MCF 10A (cell line): Measurements from ENCODE around the gene CCDC88C. TPM values are rescaled to one million over a fixed set of nuclear protein-coding genes. Genes with fewer than 3 reads are reported as not detected.
A peak's percentile ranks its signal among the peaks of the same experiment; 100 is the strongest.

Experiments
- BruUV-seq: library from RNA; stranded (reverse); fragments of 400-500 nt; replicated peaks from 2 replicates; lab custom pipeline; 2021; lab: Mats Ljungman, UMichigan
- CTCF ChIA-PET: fragments of 300-600 bp; sonication (Branson Sonifier 250); formaldehyde crosslinking; extraction: SDS; loops from one replicate; lab custom pipeline; 2021; ENCODE audit warnings: antibody characterized with exemption, inconsistent platforms; lab: Yijun Ruan, JAX
- POLR2A ChIA-PET: fragments of 300-600, 350-650 bp; sonication (Branson Sonifier 250); formaldehyde crosslinking; extraction: SDS; loops from one replicate; lab custom pipeline; 2020; ENCODE audit warnings: antibody characterized with exemption, inconsistent platforms; lab: Yijun Ruan, JAX
- DNase-seq: peaks from one replicate; pipeline ENCODE4 v3.0.0-alpha.2; 2018; ENCODE audit not compliant: unreplicated experiment
- H3K27ac Mint-ChIP-seq: one replicate; pipeline ENCODE4 v1.8.0; 2022; ENCODE audit warnings: mild to moderate bottlenecking, low read depth, mixed read lengths; ENCODE audit not compliant: unreplicated experiment
- H3K27me3 Mint-ChIP-seq: one replicate; pipeline ENCODE4 v1.8.0; 2022; ENCODE audit warnings: mixed read lengths; ENCODE audit not compliant: insufficient read depth, unreplicated experiment
- H3K36me3 Mint-ChIP-seq: one replicate; pipeline ENCODE4 v1.8.0; 2022; ENCODE audit warnings: mild to moderate bottlenecking, moderate library complexity, mixed read lengths; ENCODE audit not compliant: insufficient read depth, unreplicated experiment
- H3K4me1 Mint-ChIP-seq: one replicate; pipeline ENCODE4 v1.8.0; 2022; ENCODE audit warnings: mixed read lengths; ENCODE audit not compliant: insufficient read depth, unreplicated experiment
- H3K4me3 Mint-ChIP-seq: one replicate; pipeline ENCODE4 v1.8.0; 2022; ENCODE audit warnings: mild to moderate bottlenecking, moderate library complexity, mixed read lengths; ENCODE audit not compliant: unreplicated experiment
- H3K9me3 Mint-ChIP-seq: one replicate; pipeline ENCODE4 v1.8.0; 2022; ENCODE audit warnings: mixed read lengths; ENCODE audit not compliant: unreplicated experiment
- intact Hi-C: fragments of 100-400 bp; cut with micrococcal nuclease; formaldehyde crosslinking; loops from 2 replicates; pipeline ENCODE4 v1.14.1; 2022
- total RNA-seq: library from RNA; stranded (reverse); gene quantifications from 2 replicates; pipeline ENCODE4 v1.2.3, GENCODE V29; 2022
- TF ChIP-seq, protein P1 (sequence below): fragments of 200-600 bp; IDR thresholded peaks from one replicate; pipeline ENCODE4 v1.8.0; 2022; ENCODE audit warnings: antibody characterized with exemption, mild to moderate bottlenecking; ENCODE audit not compliant: unreplicated experiment

The CCDC88C gene
- total RNA-seq, 1 experiment from 2014 or later, result 19.7 TPM

DNA sequence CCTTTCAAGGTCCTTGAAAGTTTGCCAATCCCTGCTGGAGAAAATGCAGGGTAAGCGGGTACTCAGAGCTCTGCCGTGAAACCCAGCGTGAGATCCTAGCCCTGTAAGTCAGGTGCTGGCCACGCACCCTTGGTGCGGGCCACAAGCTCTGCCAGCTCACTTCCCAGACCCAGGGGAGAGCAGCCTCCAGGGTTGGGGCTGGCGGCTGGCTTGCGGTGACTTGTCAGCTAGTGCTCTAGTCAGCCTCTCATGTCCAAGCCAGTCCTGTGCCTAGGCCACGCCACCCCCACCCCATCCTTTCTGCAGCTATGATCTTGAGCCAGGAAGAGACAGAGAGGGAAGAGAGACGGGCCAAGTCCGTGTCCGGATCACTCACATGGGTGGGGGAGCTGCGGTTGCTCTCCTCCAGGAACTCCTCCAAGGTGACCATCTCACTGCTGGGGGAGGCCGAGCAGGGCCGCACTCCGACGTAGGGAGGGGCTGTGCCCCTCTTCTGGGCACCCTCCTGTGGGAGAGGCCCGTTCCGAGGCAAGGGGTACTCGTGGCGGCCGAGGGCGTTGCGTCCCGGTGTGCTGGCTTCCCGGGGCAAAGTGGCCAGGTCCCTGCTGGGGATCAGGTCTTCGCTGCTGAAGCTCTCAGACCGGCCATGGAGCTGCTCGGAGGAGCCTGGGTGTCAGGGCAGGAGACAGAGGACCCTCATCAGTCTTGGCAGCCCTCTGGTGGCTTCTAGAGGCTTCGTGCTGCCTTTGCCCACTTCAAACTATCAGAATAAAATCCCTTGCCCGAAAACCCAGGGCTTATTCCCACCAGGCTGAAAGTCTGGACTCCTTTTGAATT is 139.9 kb downstream of the CCDC88C start:
- no peak overlapping the region for H3K4me3 Mint-ChIP-seq
- intact Hi-C loops, result no loop called here
- H3K36me3 Mint-ChIP-seq, result peaks cover 36% of the 10 kb centered on the region
- peak overlapping the region; percentile 23 for H3K27ac Mint-ChIP-seq
- peaks cover 14% of the 10 kb centered on the region for H3K4me1 Mint-ChIP-seq
- TF ChIP-seq, protein P1, sequence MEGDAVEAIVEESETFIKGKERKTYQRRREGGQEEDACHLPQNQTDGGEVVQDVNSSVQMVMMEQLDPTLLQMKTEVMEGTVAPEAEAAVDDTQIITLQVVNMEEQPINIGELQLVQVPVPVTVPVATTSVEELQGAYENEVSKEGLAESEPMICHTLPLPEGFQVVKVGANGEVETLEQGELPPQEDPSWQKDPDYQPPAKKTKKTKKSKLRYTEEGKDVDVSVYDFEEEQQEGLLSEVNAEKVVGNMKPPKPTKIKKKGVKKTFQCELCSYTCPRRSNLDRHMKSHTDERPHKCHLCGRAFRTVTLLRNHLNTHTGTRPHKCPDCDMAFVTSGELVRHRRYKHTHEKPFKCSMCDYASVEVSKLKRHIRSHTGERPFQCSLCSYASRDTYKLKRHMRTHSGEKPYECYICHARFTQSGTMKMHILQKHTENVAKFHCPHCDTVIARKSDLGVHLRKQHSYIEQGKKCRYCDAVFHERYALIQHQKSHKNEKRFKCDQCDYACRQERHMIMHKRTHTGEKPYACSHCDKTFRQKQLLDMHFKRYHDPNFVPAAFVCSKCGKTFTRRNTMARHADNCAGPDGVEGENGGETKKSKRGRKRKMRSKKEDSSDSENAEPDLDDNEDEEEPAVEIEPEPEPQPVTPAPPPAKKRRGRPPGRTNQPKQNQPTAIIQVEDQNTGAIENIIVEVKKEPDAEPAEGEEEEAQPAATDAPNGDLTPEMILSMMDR, result no peak
- peak; percentile 33 for DNase-seq
- BruUV-seq, result no TSS peak
- CTCF ChIA-PET, result interaction anchor here (0.7 to 4.3 kb wide), 7 partner anchors 9 to 429 kb away, joined by 3 to 33 read pairs (median 5); partner anchors contain the start of gene CCDC88C
- H3K9me3 Mint-ChIP-seq, result peaks cover 7% of the 10 kb centered on the region
- POLR2A ChIA-PET, result no interaction called here
- H3K27me3 Mint-ChIP-seq, result no peaks in the 10 kb centered on the region

DNA sequence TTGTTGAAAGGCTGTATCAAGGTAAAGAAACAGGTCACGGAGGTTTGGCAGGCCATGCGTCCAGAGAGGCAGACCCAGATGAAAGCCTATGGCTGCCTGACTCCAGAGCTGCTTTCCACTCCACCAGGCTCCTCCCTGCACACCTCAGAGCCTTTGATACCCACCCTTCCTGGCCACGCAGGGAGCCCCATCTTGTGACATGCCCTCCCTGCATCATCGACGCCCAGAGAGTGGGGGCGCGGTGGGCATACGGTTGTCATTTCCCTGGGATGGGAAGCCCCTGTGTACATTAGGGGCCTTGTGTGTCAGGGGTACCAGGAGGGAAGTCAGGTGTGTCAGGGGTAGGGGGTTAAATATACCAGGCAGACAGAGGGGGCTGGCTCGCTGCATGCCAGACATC is 142.8 kb downstream of the CCDC88C start:
- ChIA-PET POLR2A (no interaction called here), CTCF (interaction anchor here (1.0 to 4.3 kb wide), 3 partner anchors 8 to 372 kb away, joined by 4 to 33 read pairs (median 4); no protein-coding TSS in a partner anchor)
- intact Hi-C loops, result no loop called here
- TF ChIP-seq, protein P1, result no peak
- no peaks in the 10 kb centered on the region for H3K27me3 Mint-ChIP-seq
- H3K4me1 Mint-ChIP-seq, result no peaks in the 10 kb centered on the region
- no peak for DNase-seq
- no peak overlapping the region for H3K4me3 Mint-ChIP-seq
- H3K9me3 Mint-ChIP-seq, result no peaks in the 10 kb centered on the region
- H3K27ac Mint-ChIP-seq, result no peak overlapping the region
- no TSS peak for BruUV-seq
- H3K36me3 Mint-ChIP-seq, result peaks cover 31% of the 10 kb centered on the region

DNA sequence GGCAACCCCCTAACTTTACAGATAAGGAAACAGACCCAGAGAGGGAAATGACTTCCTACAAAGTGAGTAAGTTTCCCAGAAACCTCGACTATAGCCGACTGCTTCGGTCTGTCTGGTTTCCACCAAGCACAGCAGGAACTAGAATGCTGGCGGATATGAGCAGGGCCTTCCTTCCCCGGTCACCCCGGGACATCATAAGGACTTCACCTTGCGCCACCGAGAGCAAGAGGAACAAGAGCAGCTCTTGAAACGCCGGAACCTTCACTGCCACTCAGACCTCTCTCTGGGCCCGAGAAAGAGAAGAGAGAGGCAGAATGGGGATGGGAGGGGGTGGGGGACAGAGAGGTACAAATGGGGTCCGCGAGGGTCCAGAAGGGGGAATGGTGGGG is 143.7 kb downstream of the CCDC88C start:
- Mint-ChIP-seq H3K4me1 (no peaks in the 10 kb centered on the region), H3K9me3 (no peaks in the 10 kb centered on the region), H3K27ac (no peak overlapping the region), H3K36me3 (peaks cover 22% of the 10 kb centered on the region), H3K4me3 (no peak overlapping the region), H3K27me3 (no peaks in the 10 kb centered on the region)
- CTCF ChIA-PET, result interaction anchor here (1.0 to 4.3 kb wide), 3 partner anchors 9 to 101 kb away, joined by 3 to 33 read pairs (median 4); no protein-coding TSS in a partner anchor
- intact Hi-C loops, result no loop called here
- BruUV-seq, result no TSS peak
- POLR2A ChIA-PET, result no interaction called here
- TF ChIP-seq, protein P1, result no peak
- DNase-seq, result no peak

DNA sequence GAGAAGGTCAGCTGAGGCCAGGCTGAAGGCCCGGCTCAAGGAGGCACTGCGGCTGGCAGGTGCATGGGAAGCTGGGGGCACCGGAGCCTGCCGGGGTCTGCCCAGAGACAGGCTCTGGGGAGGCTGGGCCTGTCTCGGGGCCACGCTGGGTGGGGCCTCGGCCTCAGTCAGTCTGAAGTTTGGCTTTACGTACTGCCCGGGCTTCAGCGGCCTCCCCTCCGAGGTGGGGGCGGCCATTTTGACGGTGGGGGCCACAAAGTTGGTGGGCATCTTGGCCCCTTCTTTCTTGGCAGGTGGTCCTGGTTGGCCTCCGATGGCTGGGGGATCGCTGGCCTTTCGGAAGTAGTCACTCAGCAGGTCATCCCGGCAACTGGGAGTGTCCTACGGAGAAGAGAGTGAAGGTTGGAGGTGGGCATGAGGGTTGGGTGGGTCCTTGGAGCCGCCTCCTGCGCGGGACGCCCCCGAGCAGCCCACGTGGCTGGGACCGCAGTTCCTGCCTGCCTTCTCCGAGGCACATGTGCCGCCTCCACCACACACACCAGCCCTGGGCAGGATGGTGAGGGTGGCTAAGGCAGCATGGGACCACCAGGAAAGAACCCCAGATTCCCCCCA is 144.2 kb downstream of the CCDC88C start:
- CTCF ChIA-PET, result interaction anchor here (0.6 to 1.3 kb wide), 3 partner anchors 12 to 311 kb away, joined by 3 to 4 read pairs (median 4); no protein-coding TSS in a partner anchor
- Mint-ChIP-seq H3K27ac (no peak overlapping the region), H3K4me3 (no peak overlapping the region), H3K4me1 (no peaks in the 10 kb centered on the region), H3K9me3 (no peaks in the 10 kb centered on the region), H3K27me3 (no peaks in the 10 kb centered on the region), H3K36me3 (peaks cover 21% of the 10 kb centered on the region)
- BruUV-seq, result no TSS peak
- TF ChIP-seq, protein P1, result no peak
- intact Hi-C loops, result no loop called here
- POLR2A ChIA-PET, result no interaction called here
- DNase-seq, result no peak
